RWPE2 (cell line): ENCODE measurements around the gene EFNA2.

Experiments used
- ATAC-seq: fragments of 200-7000 bp; cut with Tn5 transposase; 3 replicates; pipeline ENCODE4 v1.9.1; 2021; ENCODE audit warnings: low read depth
- DNase-seq: peaks from one replicate; pipeline ENCODE4 v3.0.0-alpha.2; 2020; ENCODE audit warnings: low spot score
- H3K27ac ChIP-seq: fragments of 450-650 bp; 2 replicates; pipeline ENCODE4 v1.5.1; 2017; ENCODE audit warnings: mild to moderate bottlenecking; ENCODE audit not compliant: poor library complexity, severe bottlenecking
- H3K27me3 ChIP-seq: fragments of 250-450 bp; sonication (Bioruptor Pico); 2 replicates; pipeline ENCODE4 v1.5.1; 2021; ENCODE audit warnings: mild to moderate bottlenecking, moderate library complexity; ENCODE audit not compliant: insufficient read depth, poor library complexity, severe bottlenecking
- H3K36me3 ChIP-seq: fragments of 250-450 bp; sonication (Bioruptor Pico); 2 replicates; pipeline ENCODE4 v1.5.1; 2020; ENCODE audit warnings: low read depth, mild to moderate bottlenecking, moderate library complexity
- H3K4me1 ChIP-seq: fragments of 250-450 bp; sonication (Bioruptor Pico); 2 replicates; pipeline ENCODE4 v1.5.1; 2021; ENCODE audit warnings: mild to moderate bottlenecking, moderate library complexity; ENCODE audit not compliant: insufficient read depth, poor library complexity, severe bottlenecking
- H3K4me3 ChIP-seq: fragments of 250-450 bp; sonication (Bioruptor Pico); 2 replicates; pipeline ENCODE4 v1.5.1; 2021; ENCODE audit warnings: mild to moderate bottlenecking, moderate library complexity; ENCODE audit not compliant: severe bottlenecking
- H3K9me3 ChIP-seq: fragments of 250-450 bp; sonication (Bioruptor Pico); 2 replicates; pipeline ENCODE4 v1.5.1; 2021; ENCODE audit warnings: mild to moderate bottlenecking, moderate library complexity; ENCODE audit not compliant: severe bottlenecking
- TF ChIP-seq, protein P1 (sequence below): fragments of 450-650 bp; IDR thresholded peaks from one replicate; pipeline ENCODE4 v1.5.1; 2017; ENCODE audit warnings: mild to moderate bottlenecking, moderate library complexity; ENCODE audit not compliant: poor library complexity, severe bottlenecking

EFNA2 gene

GRCh38 chr19:1249990-1250436 lies 35.7 kb upstream of the EFNA2 start:
- no peaks in the 10 kb centered on the region for H3K27me3 ChIP-seq
- ATAC-seq = no peak

GRCh38 chr19:1250437-1251260 lies 35.0 kb upstream of the EFNA2 start:
- H3K27me3 ChIP-seq = no peaks in the 10 kb centered on the region
- H3K9me3 ChIP-seq = no peaks in the 10 kb centered on the region
- ATAC-seq (no peak), DNase-seq (no peak)
- peak overlapping the region; percentile 97 for H3K27ac ChIP-seq
- peaks cover 17% of the 10 kb centered on the region for H3K4me1 ChIP-seq
- H3K36me3 ChIP-seq = peaks cover 47% of the 10 kb centered on the region
- TF ChIP-seq, protein P1, sequence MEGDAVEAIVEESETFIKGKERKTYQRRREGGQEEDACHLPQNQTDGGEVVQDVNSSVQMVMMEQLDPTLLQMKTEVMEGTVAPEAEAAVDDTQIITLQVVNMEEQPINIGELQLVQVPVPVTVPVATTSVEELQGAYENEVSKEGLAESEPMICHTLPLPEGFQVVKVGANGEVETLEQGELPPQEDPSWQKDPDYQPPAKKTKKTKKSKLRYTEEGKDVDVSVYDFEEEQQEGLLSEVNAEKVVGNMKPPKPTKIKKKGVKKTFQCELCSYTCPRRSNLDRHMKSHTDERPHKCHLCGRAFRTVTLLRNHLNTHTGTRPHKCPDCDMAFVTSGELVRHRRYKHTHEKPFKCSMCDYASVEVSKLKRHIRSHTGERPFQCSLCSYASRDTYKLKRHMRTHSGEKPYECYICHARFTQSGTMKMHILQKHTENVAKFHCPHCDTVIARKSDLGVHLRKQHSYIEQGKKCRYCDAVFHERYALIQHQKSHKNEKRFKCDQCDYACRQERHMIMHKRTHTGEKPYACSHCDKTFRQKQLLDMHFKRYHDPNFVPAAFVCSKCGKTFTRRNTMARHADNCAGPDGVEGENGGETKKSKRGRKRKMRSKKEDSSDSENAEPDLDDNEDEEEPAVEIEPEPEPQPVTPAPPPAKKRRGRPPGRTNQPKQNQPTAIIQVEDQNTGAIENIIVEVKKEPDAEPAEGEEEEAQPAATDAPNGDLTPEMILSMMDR = no peak
- peak overlapping the region; percentile 58 for H3K4me3 ChIP-seq

More at GRCh38 chr19:1249990-1250436, 35.7 kb upstream of the EFNA2 start:
- no peaks in the 10 kb centered on the region for H3K9me3 ChIP-seq
- DNase-seq = no peak
- TF ChIP-seq, protein P1 = no peak
- H3K36me3 ChIP-seq = peaks cover 40% of the 10 kb centered on the region
- peaks cover 17% of the 10 kb centered on the region for H3K4me1 ChIP-seq
- peak overlapping the region; percentile 97 for H3K27ac ChIP-seq
- H3K4me3 ChIP-seq = peak overlapping the region; percentile 58

- Histone ChIP-seq H3K4me1 (peaks cover 12% of the 10 kb centered on the region), H3K36me3 (peaks cover 56% of the 10 kb centered on the region), H3K27ac (peak overlapping the region; percentile 97), H3K27me3 (no peaks in the 10 kb centered on the region), H3K4me3 (peak overlapping the region; percentile 58), H3K9me3 (no peaks in the 10 kb centered on the region)
- ATAC-seq (no peak), DNase-seq (no peak)
- TF ChIP-seq, protein P1 = no peak
Observed at GRCh38 chr19:1251330-1252220, 34.1 kb upstream of the EFNA2 start.

GRCh38 chr19:1252221-1252820 lies 33.4 kb upstream of the EFNA2 start:
- DNase-seq = peak; percentile 92
- peak; percentile 29 for ATAC-seq
- TF ChIP-seq, protein P1 = no peak
- Histone ChIP-seq H3K27ac (peak overlapping the region; percentile 97), H3K27me3 (no peaks in the 10 kb centered on the region), H3K4me1 (peaks cover 15% of the 10 kb centered on the region), H3K4me3 (peak overlapping the region; percentile 58), H3K9me3 (no peaks in the 10 kb centered on the region), H3K36me3 (peaks cover 63% of the 10 kb centered on the region)
